Mesothelial cell of epicardium (in vitro differentiated cells): ENCODE measurements around the gene FKBP2. TPM values are rescaled to one million over a fixed set of nuclear protein-coding genes. Genes with fewer than 3 reads are reported as not detected.

Experiments used
- DNase-seq, 2 experiments: peaks; one replicate each; pipeline ENCODE4 v3.0.0; 2021; ENCODE audit warnings: low spot score in 2 of 2; ENCODE audit not compliant: unreplicated experiment in 2 of 2
- H3K27ac Mint-ChIP-seq: 2 replicates; pipeline ENCODE4 v1.8.0; 2021; ENCODE audit warnings: mixed read lengths
- H3K27me3 Mint-ChIP-seq: 2 replicates; pipeline ENCODE4 v1.8.0; 2021; ENCODE audit warnings: low read depth, mixed read lengths
- H3K36me3 Mint-ChIP-seq: 2 replicates; pipeline ENCODE4 v1.8.0; 2021; ENCODE audit warnings: mixed read lengths
- H3K4me1 Mint-ChIP-seq: 2 replicates; pipeline ENCODE4 v1.8.0; 2021; ENCODE audit warnings: mixed read lengths
- H3K4me3 Mint-ChIP-seq: 2 replicates; pipeline ENCODE4 v1.8.0; 2021; ENCODE audit warnings: mild to moderate bottlenecking, moderate library complexity, mixed read lengths
- H3K9me3 Mint-ChIP-seq: 2 replicates; pipeline ENCODE4 v1.8.0; 2021; ENCODE audit warnings: mixed read lengths
- total RNA-seq: library from RNA; stranded (reverse); gene quantifications from 3 replicates; pipeline ENCODE4 v1.2.1, GENCODE V29; 2021
- TF ChIP-seq, protein P1 (sequence below): fragments of 200-600 bp; sonication (generic); IDR thresholded peaks from one replicate; pipeline ENCODE4 v1.5.0; 2021; ENCODE audit warnings: antibody characterized with exemption; ENCODE audit not compliant: unreplicated experiment

Gene FKBP2
- total RNA-seq, 1 donor from 2014 or later, result 36.4 TPM

DNA sequence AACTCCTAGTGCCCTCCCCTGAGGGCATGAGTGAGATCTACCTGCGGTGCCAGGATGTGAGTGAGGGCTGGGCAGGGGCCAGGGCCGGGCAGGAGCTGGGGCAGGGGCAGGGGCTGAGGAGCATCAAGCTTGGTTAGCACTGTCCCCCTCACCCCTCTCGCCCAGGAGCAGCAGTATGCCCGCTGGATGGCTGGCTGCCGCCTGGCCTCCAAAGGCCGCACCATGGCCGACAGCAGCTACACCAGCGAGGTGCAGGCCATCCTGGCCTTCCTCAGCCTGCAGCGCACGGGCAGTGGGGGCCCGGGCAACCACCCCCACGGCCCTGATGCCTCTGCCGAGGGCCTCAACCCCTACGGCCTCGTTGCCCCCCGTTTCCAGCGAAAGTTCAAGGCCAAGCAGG is 20.6 kb upstream of the FKBP2 start:
- Mint-ChIP-seq H3K4me3 (no peak overlapping the region), H3K27me3 (no peaks in the 10 kb centered on the region), H3K36me3 (peaks cover under 1% of the 10 kb centered on the region), H3K9me3 (peaks cover under 1% of the 10 kb centered on the region), H3K27ac (no peak overlapping the region), H3K4me1 (peaks cover 4% of the 10 kb centered on the region)
- TF ChIP-seq, protein P1, sequence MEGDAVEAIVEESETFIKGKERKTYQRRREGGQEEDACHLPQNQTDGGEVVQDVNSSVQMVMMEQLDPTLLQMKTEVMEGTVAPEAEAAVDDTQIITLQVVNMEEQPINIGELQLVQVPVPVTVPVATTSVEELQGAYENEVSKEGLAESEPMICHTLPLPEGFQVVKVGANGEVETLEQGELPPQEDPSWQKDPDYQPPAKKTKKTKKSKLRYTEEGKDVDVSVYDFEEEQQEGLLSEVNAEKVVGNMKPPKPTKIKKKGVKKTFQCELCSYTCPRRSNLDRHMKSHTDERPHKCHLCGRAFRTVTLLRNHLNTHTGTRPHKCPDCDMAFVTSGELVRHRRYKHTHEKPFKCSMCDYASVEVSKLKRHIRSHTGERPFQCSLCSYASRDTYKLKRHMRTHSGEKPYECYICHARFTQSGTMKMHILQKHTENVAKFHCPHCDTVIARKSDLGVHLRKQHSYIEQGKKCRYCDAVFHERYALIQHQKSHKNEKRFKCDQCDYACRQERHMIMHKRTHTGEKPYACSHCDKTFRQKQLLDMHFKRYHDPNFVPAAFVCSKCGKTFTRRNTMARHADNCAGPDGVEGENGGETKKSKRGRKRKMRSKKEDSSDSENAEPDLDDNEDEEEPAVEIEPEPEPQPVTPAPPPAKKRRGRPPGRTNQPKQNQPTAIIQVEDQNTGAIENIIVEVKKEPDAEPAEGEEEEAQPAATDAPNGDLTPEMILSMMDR, result no peak
- no peak for DNase-seq

DNA sequence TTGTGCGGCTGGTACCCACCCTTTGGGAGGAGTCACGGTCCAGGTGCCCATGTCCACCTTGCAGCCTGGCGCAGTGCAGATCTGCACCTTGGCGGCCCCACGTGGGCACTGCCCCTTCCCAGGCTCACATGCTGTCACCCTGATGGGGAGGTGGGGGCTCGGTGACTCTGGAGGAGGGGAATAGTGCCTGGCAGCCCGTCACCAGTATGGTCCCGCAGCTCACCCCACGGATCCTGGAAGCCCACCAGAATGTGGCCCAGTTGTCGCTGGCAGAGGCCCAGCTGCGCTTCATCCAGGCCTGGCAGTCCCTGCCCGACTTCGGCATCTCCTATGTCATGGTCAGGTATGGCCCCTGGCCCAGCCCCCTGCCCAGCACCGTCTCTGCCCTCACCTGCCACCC is 20.1 kb upstream of the FKBP2 start:
- H3K27me3 Mint-ChIP-seq, result no peaks in the 10 kb centered on the region
- no peak for DNase-seq
- H3K36me3 Mint-ChIP-seq, result no peaks in the 10 kb centered on the region
- H3K27ac Mint-ChIP-seq, result no peak overlapping the region
- TF ChIP-seq, protein P1, result no peak
- no peak overlapping the region for H3K4me3 Mint-ChIP-seq
- H3K4me1 Mint-ChIP-seq, result peaks cover 5% of the 10 kb centered on the region
- no peaks in the 10 kb centered on the region for H3K9me3 Mint-ChIP-seq

DNA sequence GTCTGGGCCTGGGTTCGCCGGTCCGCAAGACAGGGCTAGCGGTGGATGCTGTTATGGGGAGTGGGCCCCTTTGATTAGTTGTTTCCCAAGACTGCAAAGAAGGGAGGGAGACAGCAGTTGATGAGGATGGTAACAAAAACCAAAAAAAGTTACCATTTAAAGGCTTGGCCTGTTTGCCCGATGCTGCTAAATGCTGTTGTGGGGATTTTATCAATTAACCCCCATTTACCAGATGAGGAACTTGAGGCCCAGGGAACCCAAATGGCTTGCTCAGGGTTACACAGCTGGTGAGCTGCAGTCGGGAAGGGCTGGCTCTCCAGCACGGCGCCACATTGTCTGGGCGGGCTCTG is 18.3 kb upstream of the FKBP2 start:
- H3K4me3 Mint-ChIP-seq, result no peak overlapping the region
- H3K4me1 Mint-ChIP-seq, result peaks cover 15% of the 10 kb centered on the region
- no peak for DNase-seq
- H3K9me3 Mint-ChIP-seq, result no peaks in the 10 kb centered on the region
- H3K36me3 Mint-ChIP-seq, result no peaks in the 10 kb centered on the region
- no peaks in the 10 kb centered on the region for H3K27me3 Mint-ChIP-seq
- TF ChIP-seq, protein P1, result no peak
- H3K27ac Mint-ChIP-seq, result no peak overlapping the region

DNA sequence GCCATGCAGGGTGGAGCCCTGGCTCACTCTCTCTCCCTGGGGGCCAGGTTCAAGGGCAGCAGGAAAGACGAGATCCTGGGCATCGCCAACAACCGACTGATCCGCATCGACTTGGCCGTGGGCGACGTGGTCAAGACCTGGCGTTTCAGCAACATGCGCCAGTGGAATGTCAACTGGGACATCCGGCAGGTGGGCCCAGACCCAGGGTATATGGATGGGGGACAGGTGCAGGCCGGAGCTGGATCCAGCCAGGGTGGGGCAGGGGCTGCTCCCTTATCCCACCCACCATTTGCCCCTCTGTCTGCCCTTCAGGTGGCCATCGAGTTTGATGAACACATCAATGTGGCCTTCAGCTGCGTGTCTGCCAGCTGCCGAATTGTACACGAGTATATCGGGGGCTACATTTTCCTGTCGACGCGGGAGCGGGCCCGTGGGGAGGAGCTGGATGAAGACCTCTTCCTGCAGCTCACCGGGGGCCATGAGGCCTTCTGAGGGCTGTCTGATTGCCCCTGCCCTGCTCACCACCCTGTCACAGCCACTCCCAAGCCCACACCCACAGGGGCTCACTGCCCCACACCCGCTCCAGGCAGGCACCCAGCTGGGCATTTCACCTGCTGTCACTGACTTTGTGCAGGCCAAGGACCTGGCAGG is 17.8 kb upstream of the FKBP2 start:
- H3K27ac Mint-ChIP-seq, result no peak overlapping the region
- no peak for DNase-seq

DNA sequence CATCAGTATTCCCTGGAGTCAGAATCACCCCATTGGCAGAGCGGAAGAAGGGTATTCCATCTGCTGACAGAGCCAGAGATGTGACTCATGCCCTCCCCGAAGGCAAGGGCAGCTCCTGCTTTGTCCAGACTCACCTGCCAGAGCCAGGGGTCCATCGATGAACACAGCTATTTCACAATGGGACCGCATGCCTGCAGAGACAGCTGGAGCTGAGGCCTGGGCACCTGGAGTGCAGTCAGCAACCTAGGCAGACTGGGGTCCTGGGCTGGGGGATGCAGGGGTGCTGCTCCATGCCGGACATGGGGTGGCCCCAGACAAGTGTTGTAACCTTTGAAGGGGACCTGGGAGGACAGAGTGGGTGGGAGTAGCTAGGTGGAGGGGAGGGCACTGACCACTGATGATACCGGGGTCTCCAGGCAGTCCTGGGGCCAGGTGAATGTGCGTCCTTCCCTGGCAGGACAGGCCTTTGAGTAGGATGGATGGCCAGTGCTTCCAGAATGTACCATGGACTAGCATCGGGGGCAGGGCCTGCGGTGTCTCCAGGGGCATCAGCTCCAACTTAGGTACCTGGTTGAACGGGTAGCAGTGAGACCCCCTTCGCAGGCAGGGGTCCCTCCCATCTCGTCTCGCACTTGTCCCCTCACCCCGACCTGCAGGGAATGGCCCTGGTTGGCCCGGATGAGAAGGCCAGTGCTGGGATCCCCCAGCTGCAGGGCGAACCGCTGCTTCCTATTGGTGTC is 16.6 kb upstream of the FKBP2 start:
- TF ChIP-seq, protein P1, result no peak
- Mint-ChIP-seq H3K27ac (no peak overlapping the region), H3K27me3 (no peaks in the 10 kb centered on the region), H3K4me3 (peak overlapping the region; percentile 81), H3K4me1 (peaks cover 17% of the 10 kb centered on the region), H3K9me3 (no peaks in the 10 kb centered on the region), H3K36me3 (no peaks in the 10 kb centered on the region)
- DNase-seq, result no peak

More for the DNA sequence above, 17.8 kb upstream of the FKBP2 start:
- Mint-ChIP-seq H3K27me3 (no peaks in the 10 kb centered on the region), H3K36me3 (no peaks in the 10 kb centered on the region), H3K4me1 (peaks cover 17% of the 10 kb centered on the region), H3K4me3 (no peak overlapping the region), H3K9me3 (no peaks in the 10 kb centered on the region)
- TF ChIP-seq, protein P1, result no peak
